Medulla oblongata (tissue), 1 donor: Measurements from ENCODE around the gene OR52H1.
A peak's percentile ranks its signal among the peaks of the same experiment; 100 is the strongest.
"Not testable (repeated sequence)": the region's sequence is repeated elsewhere in the genome, so short reads cannot be mapped to it uniquely, and the experiment has no call there.

Source experiments
- DNase-seq: peaks from one replicate; pipeline ENCODE4 v3.0.0-alpha.2; 2015; ENCODE audit errors: extremely low spot score

OR52H1 gene

GRCh38 chr11:5548440-5548839 lies at the start of gene OR52H1:
OR52H1 (minus strand) TSS chr11:5548540; CDS start chr11:5545505, 3,035 bp downstream.
- no peak for DNase-seq

- no peak for DNase-seq
These were observed 49.6 kb upstream of the OR52H1 start for GRCh38 chr11:5597953-5598352.

- DNase-seq = peak; percentile 38
These were observed 48.4 kb upstream of the OR52H1 start, which contains the start of gene TRIM6 for GRCh38 chr11:5596607-5597201. TRIM6 (plus strand) TSS chr11:5596637; CDS start chr11:5596898, 261 bp downstream.

- no peak for DNase-seq
These were observed 44.8 kb upstream of the OR52H1 start for GRCh38 chr11:5593146-5593545.

- no peak for DNase-seq
These were observed 44.3 kb upstream of the OR52H1 start for GRCh38 chr11:5592615-5593014.

- no peak for DNase-seq
These were observed 43.3 kb upstream of the OR52H1 start for GRCh38 chr11:5591613-5592012.

GRCh38 chr11:5589906-5590305 lies 41.6 kb upstream of the OR52H1 start:
- not testable (repeated sequence) for DNase-seq

GRCh38 chr11:5584458-5584857 lies 36.1 kb upstream of the OR52H1 start:
- not testable (repeated sequence) for DNase-seq

GRCh38 chr11:5581014-5581413 lies 32.7 kb upstream of the OR52H1 start:
- DNase-seq = no peak

GRCh38 chr11:5580577-5580976 lies 32.2 kb upstream of the OR52H1 start, which contains the start of gene OR52B6:
OR52B6 (plus strand) TSS chr11:5580877; CDS start chr11:5580877, 0 bp downstream.
- no peak for DNase-seq

- no peak for DNase-seq
These were observed 28.8 kb upstream of the OR52H1 start for GRCh38 chr11:5577101-5577500.

- no peak for DNase-seq
These were observed 26.8 kb upstream of the OR52H1 start for GRCh38 chr11:5575152-5575551.

GRCh38 chr11:5574654-5575053 lies 26.3 kb upstream of the OR52H1 start:
- no peak for DNase-seq

- no peak for DNase-seq
These were observed 16.1 kb upstream of the OR52H1 start for GRCh38 chr11:5564259-5565019.

- DNase-seq = no peak
These were observed 9.4 kb upstream of the OR52H1 start for GRCh38 chr11:5557751-5558150.

GRCh38 chr11:5556596-5557188 lies 8.4 kb upstream of the OR52H1 start:
- no peak for DNase-seq

- no peak for DNase-seq
These were observed 5.0 kb upstream of the OR52H1 start for GRCh38 chr11:5553343-5553742.

GRCh38 chr11:5550440-5551095 lies 2.2 kb upstream of the OR52H1 start:
- DNase-seq = no peak

GRCh38 chr11:5547982-5548381 lies 358 bp downstream of the OR52H1 start:
- no peak for DNase-seq

- no peak for DNase-seq
These were observed 1.9 kb downstream of the OR52H1 start for GRCh38 chr11:5546457-5546856.

- DNase-seq = no peak
These were observed 6.9 kb downstream of the OR52H1 start for GRCh38 chr11:5541427-5541826.

- no peak for DNase-seq
These were observed 11.9 kb downstream of the OR52H1 start for GRCh38 chr11:5536482-5536881.
